OCI-M2 (cell line): Measurements from ENCODE around the gene GPC6.

Experiments
- DNase-seq: peaks from one replicate; lab custom pipeline; 2025; ENCODE audit not compliant: unreplicated experiment; lab: John Stamatoyannopoulos, UW

GPC6 gene

DNA sequence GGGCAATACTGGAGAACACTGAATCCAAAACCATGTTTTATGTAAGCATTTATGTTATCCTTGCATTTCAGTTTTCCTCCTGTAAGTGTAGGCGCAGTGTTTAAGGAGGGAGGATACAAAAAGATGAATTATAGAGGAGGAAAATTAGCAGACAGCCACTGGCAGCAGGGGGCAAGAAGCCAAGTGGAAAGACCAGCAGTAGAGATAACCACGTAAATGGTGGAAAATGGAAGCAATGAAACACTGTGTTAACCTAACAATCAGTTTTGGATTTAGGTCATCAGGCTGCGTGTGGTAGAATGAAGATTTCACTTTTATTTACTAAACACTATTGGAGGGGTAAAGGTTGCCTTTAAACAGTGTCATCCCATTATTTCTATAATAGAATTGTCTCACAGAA lies 447.3 kb downstream of the GPC6 start:
- no peak for DNase-seq

DNA sequence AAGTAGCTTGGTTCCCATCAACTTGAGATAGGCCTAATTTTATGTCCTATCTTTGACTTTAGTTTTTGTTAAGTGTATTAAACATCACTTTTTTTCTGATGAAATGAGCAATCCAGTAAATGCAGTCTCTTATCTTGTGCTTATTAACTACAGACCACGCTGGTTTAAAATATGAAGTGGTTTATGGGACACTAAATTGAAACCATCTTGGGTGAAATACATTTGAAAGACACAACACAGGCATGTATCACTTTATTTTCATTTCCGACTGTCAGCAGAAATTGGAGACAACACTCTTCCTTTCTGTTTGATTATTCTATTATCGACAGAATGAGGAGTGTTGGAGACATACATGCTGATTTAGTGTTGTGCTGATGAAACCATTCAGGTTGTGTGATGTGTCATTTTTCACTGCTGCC lies 447.7 kb downstream of the GPC6 start:
- no peak for DNase-seq

DNA sequence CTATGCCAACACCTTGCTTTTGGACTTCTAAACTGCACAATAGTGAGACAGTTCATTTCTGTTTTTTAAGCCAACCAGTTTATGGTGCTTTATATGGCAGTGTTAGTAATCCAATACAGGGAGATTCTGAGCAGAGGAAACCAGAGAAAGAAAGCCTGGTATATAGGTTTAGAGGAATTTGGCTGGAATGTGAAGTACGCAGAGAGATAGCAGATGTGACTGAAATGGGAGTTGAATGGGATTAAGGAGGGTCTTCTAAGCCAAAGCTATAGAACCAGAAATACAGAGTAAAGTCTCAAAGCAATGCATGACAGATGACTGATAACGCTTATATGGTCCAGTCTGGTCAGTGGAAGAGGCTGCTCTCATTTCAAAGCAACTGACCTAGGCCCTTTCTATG lies 453.7 kb downstream of the GPC6 start:
- DNase-seq: no peak

DNA sequence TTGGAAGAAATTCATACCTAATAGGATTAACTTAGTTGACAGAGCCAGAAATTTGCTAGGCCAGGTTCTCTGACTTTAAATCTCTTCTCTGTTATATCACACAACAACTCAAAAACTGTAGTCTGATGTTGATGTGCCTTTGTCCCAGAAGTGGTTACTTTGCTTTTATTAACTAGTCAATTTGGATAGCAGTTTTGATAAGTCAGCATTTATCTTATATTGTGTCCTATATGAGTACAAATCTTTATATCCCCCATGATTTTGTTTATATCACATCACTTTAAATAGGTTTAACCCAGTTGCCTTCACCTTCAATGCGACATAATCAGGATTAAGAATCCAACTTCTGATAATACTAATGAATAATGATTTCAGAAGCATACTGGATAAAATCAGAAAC lies 459.3 kb downstream of the GPC6 start:
- DNase-seq: no peak

DNA sequence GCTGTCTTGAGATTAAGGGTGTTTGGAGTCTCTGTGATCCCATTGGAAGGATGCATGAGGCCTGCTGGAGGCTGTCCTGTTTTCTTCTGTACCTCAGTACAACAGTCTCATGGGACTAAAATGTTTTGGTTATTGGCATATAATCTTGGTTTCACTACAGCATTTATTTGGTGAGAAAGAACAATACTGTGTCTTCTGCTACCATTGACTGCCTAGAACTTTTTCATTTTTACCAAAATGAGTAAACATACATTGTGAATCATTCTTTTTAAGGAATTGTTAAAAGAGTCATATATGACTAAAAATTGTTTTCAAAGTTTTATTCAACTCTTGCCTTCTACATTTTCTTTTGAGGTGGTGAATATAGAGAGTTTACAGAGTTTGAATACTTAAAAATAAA lies 459.8 kb downstream of the GPC6 start:
- DNase-seq: no peak

DNA sequence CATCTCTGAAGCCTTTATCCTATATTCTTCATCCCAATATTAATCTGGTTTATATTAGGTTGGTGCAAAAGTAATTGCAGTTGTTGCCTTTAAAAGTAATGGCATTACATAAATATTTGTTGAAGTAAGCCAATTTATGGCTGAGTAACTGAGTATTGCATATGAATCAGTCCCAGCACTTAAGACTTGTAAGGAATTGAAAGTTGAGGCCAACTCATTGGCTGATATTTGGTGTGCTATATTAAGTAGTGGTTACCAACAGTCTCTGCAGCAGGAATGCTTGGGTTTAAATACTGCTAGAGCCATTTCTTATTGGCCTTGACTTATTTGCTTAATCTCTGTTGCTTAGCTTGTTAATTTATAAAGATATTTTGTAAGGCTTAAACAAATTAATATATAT lies 460.7 kb downstream of the GPC6 start:
- DNase-seq: no peak

DNA sequence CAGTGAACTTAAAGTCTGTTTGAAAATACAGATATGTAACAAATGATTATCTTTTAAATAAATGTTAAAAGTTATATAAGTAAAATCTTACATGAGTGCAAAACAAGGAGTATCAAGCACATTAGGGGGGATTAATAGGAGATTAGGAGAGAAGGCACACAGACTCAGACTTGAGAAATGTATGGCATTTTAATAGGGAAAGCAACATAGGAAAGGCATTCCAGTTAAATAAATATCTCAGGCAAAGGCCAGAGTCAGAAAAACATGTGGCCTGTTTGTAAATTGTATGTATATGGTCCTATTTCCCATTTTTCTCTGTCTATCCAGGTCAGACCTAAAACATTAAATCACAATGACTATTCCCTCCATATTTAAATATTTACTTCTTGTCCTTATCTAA lies 462.7 kb downstream of the GPC6 start:
- DNase-seq: no peak

DNA sequence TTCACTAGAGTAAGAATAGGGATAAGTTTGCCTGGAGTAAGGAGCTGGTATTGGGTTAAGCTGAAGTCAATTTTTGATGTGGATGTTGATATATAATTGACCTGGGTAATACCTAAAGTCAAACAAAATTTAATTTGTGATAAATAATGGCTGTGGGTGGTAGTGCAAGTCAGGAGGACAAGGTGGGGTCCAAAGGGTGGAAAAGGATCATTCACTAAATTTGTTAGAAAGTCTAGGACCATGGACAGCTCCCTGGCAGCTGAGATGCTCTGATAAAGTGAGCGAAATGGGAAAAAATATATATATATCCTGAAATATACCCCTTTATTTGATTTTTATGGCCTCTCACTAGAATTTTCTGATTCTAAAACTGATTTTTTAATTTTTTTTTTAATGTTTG lies 463.5 kb downstream of the GPC6 start:
- no peak for DNase-seq

DNA sequence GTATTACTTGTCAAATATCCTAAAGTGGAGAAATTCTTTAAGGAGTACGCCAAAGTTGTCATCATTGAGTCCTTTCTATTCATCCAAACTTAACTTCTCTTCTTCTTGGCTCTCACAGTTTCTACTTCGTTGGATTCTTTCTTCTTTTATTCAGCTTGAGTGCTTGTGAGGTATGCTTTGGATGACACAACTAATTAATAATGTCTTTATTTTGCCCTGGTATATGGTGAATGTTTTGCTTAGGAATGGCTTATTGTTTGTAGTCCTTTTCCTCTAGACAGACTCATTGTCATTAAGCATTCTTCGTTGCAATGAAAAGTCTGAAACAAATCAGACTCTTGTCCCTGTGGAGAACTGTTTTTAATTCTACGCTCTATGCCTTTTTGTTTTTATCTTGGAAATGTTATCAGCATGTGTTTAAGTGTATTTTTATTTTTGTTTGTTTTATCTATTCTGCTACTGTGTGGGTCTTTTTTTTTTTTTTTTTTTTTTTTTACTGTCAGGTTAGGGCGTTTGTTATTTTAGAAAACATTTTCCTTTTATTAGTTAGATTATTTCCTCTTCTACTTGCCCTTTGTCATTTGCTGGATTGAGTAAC lies 471.5 kb downstream of the GPC6 start:
- DNase-seq: no peak

DNA sequence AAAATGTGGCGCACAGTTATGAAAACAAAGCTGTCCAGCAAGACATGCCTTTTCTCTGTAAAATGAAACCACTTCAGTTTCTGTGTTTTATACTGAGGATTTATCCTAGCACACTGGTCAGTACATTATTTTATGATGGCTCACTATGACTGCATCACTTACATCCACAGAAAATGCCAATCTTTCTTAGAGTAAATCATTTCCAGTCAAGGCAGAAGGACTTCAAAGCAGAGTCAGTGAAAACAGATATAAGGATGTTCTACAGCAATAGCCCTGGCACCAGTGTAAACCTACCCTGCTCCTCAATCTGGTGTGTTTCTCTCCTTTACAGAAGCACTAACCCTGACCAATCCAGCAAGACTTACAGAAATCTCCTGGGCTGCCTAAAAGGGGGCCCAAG lies 473.5 kb downstream of the GPC6 start:
- no peak for DNase-seq

DNA sequence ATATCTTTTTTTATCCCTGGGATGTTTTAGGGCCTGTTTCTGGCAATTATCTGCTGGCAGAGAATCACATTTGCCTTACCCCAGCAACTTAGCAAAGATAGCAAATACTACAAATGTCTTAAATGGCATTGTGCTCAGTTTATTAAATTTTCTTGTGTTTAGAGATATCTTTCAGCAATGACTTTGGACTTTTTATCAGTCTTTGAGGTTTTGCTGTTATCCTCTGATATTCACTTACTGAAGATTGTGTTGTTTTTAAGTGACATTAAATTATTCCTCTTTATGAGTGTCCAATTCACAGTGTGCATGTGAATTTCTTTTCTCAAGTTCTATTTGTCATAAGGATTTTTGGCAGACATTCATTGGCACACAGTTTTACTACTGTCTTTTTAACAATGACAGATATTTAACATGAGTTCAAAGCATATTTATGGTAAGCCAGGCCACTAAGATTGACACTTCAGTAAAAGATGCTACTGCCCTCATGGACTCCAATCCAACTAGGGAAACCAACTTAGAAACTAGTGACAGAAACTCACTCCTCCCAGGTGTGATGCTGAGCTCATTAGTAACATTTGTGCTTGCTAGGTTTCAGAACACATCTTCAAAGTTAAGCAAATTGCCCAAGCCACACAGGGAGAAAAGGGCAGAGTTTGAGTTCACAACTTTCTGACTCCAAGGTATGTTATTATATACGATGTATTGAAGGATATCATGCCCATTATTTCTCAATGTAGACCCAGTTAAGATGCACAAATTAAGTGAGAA lies 481.9 kb downstream of the GPC6 start:
- DNase-seq: no peak

DNA sequence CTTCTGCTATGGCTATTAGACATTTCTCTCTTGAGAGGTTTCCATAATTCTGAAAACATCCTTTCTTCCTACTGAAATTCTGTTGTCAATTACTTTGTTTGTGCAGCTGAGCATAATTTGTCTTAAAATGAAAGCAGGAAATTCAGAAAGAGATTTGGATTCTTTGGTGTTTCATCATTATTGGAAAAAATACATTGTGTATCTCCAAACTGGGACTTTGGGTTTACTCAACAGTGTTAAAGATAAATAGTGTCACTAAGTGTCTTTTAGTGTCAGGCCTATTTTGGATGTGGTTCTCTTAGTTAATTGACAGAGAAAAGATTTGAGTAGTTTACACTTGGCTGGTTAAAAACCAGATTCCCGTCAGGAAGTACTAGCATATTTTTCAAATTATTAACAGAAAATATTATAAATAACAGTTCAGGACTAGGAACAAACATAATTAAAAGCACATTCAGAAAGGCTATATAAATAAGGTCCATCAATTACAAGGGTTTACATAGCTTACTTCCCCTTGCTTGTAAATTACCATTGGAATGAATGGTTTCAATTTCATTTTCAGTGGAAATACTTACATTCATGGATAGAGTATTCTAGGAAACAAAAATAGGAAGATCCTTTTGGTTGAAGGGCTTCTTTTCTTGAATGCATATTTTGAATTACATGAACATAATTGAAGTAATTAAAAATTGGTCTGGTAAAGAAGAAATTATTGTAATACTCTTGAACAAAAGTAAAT lies 483.1 kb downstream of the GPC6 start:
- DNase-seq: no peak

DNA sequence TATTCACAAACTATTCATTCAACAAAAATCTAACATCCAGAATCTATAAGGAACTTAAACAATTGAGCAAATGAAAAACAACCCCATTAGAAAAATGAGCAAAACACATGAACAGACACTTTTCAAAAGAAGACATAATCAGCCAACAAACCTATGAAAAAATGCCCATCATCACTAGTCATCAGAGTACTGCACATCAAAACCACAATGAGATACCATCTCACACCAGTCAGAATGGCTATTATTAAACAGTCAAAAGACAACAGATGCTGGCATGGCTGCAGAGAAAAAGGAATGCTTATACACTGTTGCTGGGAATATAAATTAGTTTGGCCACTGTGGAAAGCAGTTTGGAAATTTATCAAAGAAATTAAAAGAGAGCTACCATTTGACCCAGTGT lies 487.6 kb downstream of the GPC6 start:
- no peak for DNase-seq

DNA sequence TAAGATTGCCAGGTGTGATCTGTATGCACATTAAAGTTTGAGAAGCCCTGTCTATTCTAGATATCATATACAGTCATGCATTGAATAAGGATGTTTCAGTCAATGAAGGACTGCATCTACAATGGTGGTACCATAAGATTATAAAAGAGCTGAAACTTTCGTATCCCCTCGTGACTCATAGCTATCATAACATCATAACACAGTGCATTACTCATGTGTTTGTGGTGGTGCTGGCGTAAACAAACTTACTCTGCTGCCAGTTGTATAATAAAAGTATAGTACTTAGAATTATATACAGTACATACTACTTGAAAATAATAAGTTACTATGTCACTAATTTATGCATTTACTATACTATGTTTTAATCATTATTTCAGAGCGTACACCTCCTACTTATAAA lies 489.3 kb downstream of the GPC6 start:
- no peak for DNase-seq

DNA sequence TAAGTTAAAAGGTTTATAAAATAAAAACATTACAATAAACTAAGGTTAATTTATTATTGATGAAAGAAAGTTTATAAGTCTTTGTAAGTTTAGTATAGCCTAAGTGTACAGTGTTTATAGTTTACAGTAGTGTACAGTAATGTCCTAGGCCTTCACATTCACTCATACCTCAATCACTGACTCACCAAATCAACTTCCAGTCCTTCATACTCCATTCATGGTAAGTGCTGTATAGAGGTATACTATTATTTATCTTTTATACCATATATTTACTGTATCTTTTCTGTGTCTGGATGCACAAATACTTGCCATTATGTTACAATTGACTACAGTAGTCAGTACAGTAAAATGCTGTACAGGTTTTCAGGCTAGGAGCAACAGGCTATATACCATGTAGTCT lies 490.0 kb downstream of the GPC6 start:
- no peak for DNase-seq

DNA sequence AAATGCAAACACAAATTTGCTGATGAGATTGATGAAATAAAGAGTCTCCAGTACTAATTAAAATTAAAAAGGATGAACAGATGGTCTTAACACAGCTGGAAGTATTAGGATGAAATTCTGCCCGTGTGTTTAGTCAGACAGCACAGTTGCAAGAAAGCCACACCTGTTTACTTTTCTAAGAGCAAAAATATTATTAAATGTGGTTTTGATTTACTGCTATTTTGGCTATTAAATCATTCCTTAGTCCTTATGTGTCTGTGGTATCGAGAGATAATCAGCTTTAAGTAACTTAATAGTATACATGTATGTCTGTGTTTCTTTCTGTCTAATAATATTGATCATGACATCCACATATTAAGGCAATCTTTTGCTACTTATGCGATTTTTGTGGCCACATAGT lies 494.9 kb downstream of the GPC6 start:
- DNase-seq: no peak

DNA sequence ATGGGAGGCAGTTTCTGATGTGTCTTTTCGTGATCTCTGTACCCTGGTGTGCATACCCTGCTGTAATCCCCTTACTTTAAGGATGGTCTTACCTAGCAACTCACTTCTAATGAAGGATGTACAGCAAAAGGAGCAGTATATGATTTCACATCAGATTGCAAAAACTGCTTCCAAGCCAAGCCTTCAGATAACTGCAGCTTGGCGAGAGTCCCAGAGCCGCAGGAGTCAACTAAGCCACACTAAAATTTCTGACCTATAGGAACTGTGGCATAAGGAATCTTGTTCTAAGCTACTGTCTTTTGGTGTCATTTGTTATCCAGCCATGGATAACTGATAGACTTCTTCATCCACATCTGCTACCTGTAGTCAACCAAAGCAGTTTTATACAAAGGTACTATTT lies 496.7 kb downstream of the GPC6 start:
- no peak for DNase-seq

DNA sequence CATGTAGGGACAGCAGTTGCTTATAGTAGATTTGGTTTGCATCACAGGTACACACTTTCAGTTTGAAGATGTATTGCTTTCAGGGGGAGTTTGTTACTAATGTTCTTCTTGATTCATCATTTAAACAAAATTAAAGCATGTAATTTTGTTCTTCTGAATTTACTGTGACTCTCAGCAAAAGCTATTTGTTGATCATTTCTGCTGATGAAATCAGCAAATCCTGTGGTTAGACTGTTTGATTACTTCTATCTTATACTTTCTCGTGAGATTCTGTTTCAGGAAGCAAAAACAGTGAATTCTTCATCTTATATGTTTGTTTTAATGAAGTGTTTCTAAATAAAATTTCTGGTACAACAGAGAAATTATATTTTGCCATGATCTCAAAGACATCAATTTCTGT lies 497.6 kb downstream of the GPC6 start:
- DNase-seq: no peak

DNA sequence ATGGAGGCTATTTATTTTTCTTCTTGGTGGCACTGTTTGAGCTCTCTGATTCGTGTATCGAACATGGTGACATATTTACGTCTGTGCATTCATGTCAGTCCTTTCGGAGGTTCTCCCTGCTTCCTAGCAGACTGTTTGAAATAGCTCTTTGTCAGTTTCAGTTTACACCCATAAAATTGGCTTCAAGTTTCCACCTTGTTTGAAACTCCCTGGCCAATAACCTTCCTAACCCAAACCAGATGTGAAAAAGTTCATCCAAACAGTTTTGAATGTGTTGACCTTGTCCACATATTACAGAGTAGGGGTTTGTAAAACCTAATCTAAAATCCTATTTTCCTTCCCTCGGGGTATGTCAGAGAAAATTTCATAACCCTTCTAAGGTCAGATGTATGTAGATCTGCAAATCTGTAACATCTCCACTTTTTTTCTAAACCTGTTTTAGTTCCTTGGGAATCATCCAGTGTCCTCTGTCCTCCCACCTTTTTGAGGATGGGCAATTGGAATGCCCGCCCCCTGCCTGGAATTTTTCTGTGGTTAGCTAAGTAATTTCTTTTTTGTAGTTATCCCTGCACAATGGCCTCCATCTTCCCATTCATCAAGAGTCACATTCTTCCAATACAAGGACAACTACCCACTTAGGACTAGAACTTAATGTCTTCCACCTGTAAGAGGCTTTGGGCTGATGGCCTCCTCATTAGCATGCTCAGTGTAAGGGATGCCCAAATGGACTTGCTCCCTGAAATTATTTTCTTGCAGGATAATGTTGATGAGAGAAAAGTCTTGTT lies 499.8 kb downstream of the GPC6 start:
- no peak for DNase-seq

DNA sequence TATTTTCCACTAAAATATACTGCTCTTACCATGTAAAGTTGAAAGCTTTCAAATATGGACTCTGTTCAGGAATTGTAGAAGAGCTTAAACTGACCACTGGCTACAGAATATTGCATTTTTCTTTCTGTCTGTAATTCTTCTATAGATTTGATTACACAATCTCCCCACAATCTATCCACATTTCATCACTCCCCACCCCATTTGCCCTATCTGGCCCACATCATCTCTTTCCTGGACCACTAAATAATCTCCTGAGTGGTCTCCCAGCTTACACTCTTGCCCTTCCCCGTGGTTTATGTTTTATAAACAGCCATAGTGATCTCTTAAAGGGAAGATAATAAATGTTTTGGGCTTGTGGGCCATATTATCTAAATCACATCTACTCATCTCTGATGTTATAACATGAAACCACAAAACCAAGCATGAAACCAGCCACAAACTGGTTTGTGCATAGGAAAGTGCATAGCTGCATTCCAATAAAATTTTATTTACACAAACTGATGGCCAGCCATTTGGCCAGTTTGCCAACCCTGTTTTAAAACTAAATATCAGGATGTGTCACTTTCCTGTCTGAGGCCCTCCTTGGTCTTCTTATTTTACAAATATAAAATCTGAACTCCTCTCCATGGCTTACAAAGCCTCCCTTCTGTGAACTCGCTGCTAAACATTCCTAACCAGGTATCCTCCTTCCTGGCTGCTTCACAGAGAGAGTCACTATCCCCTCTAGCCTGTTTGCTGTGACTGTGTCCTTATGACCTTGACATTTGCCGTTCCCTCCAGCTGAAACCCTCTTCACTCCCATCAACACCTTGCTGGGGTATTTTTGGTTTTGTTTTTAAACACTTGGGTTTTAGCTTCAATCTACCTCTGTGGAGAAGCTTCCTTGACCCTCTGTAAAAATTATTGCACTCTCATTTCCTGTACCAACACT lies 500.9 kb downstream of the GPC6 start:
- no peak for DNase-seq

DNA sequence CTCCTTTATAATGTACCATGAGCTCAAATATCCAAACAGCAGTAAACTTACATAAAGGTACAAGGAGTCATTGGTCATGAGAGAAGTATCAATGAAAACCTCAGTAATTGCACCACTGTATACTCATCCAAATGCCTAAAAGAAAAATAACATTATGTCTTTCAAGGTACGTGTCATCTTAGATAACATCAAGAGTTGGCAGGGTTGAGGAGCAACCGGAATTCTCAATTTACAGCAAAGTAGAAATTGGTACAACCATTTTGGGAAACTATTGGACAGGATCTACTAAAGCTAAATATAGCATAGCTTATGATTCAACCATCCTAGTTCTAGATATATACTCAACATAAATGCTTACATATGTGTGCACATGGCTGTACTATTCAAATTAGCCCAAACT lies 502.8 kb downstream of the GPC6 start:
- no peak for DNase-seq
